ENCODE results near the gene FUT9. TPM values are rescaled to one million over a fixed set of nuclear protein-coding genes. Genes with fewer than 3 reads are reported as not detected.

FUT9 gene
- total RNA-seq: under 0.01 TPM in 1 of 2 replicates, not detected in the other

DNA sequence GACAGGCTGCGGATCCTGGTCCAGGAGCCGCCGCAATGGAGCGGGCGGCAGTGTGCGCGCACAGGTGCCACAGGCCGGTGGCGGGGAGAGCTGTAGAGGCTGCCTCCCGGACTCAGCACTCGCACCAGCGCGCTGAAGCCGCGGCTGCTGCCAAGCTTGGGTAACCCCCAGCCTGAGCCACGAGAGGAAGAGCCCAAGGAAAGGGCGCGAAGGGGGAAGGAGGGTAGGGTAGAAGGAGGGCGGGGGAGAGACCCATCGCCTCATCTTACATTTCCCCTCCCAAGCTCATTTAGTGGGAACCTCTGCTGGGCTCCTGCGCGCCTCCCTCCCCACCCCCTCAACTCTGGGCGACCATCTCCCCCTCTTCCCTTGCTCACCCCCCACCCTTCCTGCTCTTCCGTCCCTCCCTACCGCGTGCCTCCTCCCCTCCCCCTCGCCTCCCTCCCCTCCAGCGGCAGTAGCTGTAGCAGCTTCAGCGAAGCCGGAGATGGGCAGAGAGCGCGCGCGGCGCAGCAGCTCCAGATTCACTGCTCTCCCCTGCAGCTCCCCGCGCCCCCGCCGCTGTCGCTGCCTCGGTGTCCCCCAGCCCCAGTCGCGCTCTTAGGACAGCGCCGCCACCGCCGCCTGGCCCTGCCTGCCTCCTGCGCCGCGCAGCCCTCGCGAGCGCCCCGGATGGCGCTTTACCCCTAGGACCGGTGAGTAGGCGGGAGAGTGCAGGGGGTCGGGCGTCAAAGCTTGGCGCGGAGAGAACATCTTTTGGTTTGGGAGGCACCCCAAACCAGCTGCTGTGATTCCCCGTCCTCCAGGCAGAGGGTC lies at the start of gene FUT9:
TSS of gene FUT9 (plus strand) at position 457 of the 816 bp plus-strand sequence. CDS start 187,182 bp downstream, outside the sequence.

All from smooth muscle cell of bladder (primary cell).